WTC11 (cell line): ENCODE results near the gene RBM19. TPM values are rescaled to one million over a fixed set of nuclear protein-coding genes. Genes with fewer than 3 reads are reported as not detected.

Source experiments
- ATAC-seq: fragments of 200-7000 bp; cut with Tn5 transposase; 2 replicates; pipeline ENCODE4 v1.10.0; 2021; ENCODE audit warnings: mild to moderate bottlenecking, moderate library complexity
- CTCF ChIA-PET: fragments of 300-600 bp; sonication (Branson Sonifier 250); formaldehyde crosslinking; loops from one replicate; lab custom pipeline; 2021; ENCODE audit warnings: antibody characterized with exemption; lab: Charles Lee
- POLR2A ChIA-PET: fragments of 350-600 bp; sonication (Branson Sonifier 250); formaldehyde crosslinking; loops from one replicate; lab custom pipeline; 2021; ENCODE audit warnings: antibody characterized with exemption; lab: Charles Lee
- DNase-seq: peaks from one replicate; pipeline ENCODE4 v3.0.0; 2021; ENCODE audit warnings: low spot score
- H3K27ac Mint-ChIP-seq: 2 replicates; pipeline ENCODE4 v1.8.0; 2021; ENCODE audit warnings: mixed read lengths
- H3K27me3 Mint-ChIP-seq: 2 replicates; pipeline ENCODE4 v1.8.0; 2021; ENCODE audit warnings: low read depth, mild to moderate bottlenecking, moderate library complexity, mixed read lengths
- H3K36me3 Mint-ChIP-seq: 2 replicates; pipeline ENCODE4 v1.8.0; 2021; ENCODE audit warnings: mixed read lengths
- H3K4me1 Mint-ChIP-seq: 2 replicates; pipeline ENCODE4 v1.8.0; 2022; ENCODE audit warnings: mixed read lengths
- H3K4me3 Mint-ChIP-seq: 2 replicates; pipeline ENCODE4 v1.8.0; 2021; ENCODE audit warnings: mild to moderate bottlenecking, moderate library complexity, mixed read lengths
- H3K9me3 Mint-ChIP-seq: 2 replicates; pipeline ENCODE4 v1.8.0; 2021; ENCODE audit warnings: mixed read lengths
- CBFB ChIP-seq: sonication (generic); formaldehyde crosslinking; IDR thresholded peaks from 2 replicates; pipeline ENCODE4 v1.8.1; 2022; ENCODE audit warnings: mild to moderate bottlenecking, low read depth, missing genetic modification reagents
- ETV6 ChIP-seq: sonication (generic); formaldehyde crosslinking; IDR thresholded peaks from 2 replicates; pipeline ENCODE4 v1.8.1; 2022; ENCODE audit warnings: mild to moderate bottlenecking, missing genetic modification reagents
- IRF2 ChIP-seq: sonication (generic); formaldehyde crosslinking; IDR thresholded peaks from 2 replicates; pipeline ENCODE4 v1.8.0; 2022; ENCODE audit warnings: low read depth, missing genetic modification reagents, borderline replicate concordance
- MXD4 ChIP-seq: fragments of 250-450 bp; sonication (Bioruptor Pico); IDR thresholded peaks from 2 replicates; pipeline ENCODE4 v1.8.0; 2021; ENCODE audit warnings: mild to moderate bottlenecking, moderate library complexity, borderline replicate concordance
- NFATC4 ChIP-seq: fragments of 250-450 bp; sonication (Bioruptor Pico); IDR thresholded peaks from 2 replicates; pipeline ENCODE4 v1.9.0; 2021; ENCODE audit warnings: mild to moderate bottlenecking
- RELA ChIP-seq: sonication (generic); formaldehyde crosslinking; IDR thresholded peaks from 2 replicates; pipeline ENCODE4 v1.8.1; 2022; ENCODE audit warnings: missing genetic modification reagents, mild to moderate bottlenecking, borderline replicate concordance
- RORB ChIP-seq: fragments of 250-450 bp; sonication (Bioruptor Pico); IDR thresholded peaks from 2 replicates; pipeline ENCODE4 v1.9.0; 2021; ENCODE audit warnings: mild to moderate bottlenecking
- SMAD3 ChIP-seq: sonication (generic); formaldehyde crosslinking; IDR thresholded peaks from 2 replicates; pipeline ENCODE4 v1.8.0; 2022; ENCODE audit warnings: missing genetic modification reagents, mild to moderate bottlenecking, borderline replicate concordance
- TCF7 ChIP-seq: sonication (generic); formaldehyde crosslinking; IDR thresholded peaks from 2 replicates; pipeline ENCODE4 v1.8.0; 2022; ENCODE audit warnings: mild to moderate bottlenecking, low read depth, missing genetic modification reagents, moderate library complexity
- ZBTB21 ChIP-seq: sonication (generic); formaldehyde crosslinking; IDR thresholded peaks from 2 replicates; pipeline ENCODE4 v1.8.1; 2023; ENCODE audit warnings: mild to moderate bottlenecking, missing genetic modification reagents, borderline replicate concordance
- ZNF317 ChIP-seq: sonication (generic); formaldehyde crosslinking; IDR thresholded peaks from 2 replicates; pipeline ENCODE4 v1.8.1; 2023; ENCODE audit warnings: low read depth, mild to moderate bottlenecking, moderate library complexity, missing genetic modification reagents, borderline replicate concordance
- ZNF423 ChIP-seq: fragments of 250-450 bp; sonication (Bioruptor Pico); IDR thresholded peaks from 2 replicates; pipeline ENCODE4 v2.1.2; 2022; ENCODE audit warnings: mild to moderate bottlenecking, moderate library complexity
- total RNA-seq: library from RNA; stranded (reverse); gene quantifications from 3 replicates; pipeline ENCODE4 v1.2.3, GENCODE V29; 2021
- TF ChIP-seq, protein P1 (sequence below): fragments of 250-450 bp; sonication (Bioruptor Pico); IDR thresholded peaks from 2 replicates; pipeline ENCODE4 v1.8.0; 2021; ENCODE audit warnings: mild to moderate bottlenecking
- TF ChIP-seq, protein P2 (sequence below): fragments of 250-450 bp; sonication (Bioruptor Pico); IDR thresholded peaks from 2 replicates; pipeline ENCODE4 v1.9.0; 2021; ENCODE audit warnings: mild to moderate bottlenecking
- TF ChIP-seq, protein P3 (sequence below): sonication (generic); formaldehyde crosslinking; IDR thresholded peaks from 2 replicates; pipeline ENCODE4 v1.8.1; 2022; ENCODE audit warnings: mild to moderate bottlenecking, moderate library complexity, missing genetic modification reagents
- TF ChIP-seq, protein P4 (sequence below): sonication (generic); formaldehyde crosslinking; IDR thresholded peaks from 2 replicates; pipeline ENCODE4 v1.8.0; 2023; ENCODE audit warnings: mild to moderate bottlenecking, missing genetic modification reagents
- TF ChIP-seq, protein P5 (sequence below): sonication (generic); formaldehyde crosslinking; IDR thresholded peaks from 2 replicates; pipeline ENCODE4 v1.8.0; 2023; ENCODE audit warnings: missing genetic modification reagents, mild to moderate bottlenecking, borderline replicate concordance
- TF ChIP-seq, protein P6 (sequence below): fragments of 250-450 bp; sonication (Bioruptor Pico); IDR thresholded peaks from 2 replicates; pipeline ENCODE4 v1.9.0; 2021; ENCODE audit warnings: mild to moderate bottlenecking, borderline replicate concordance
- TF ChIP-seq, protein P7 (sequence below): sonication (generic); formaldehyde crosslinking; conservative IDR thresholded peaks from 2 replicates; pipeline ENCODE4 v1.8.1; 2022; ENCODE audit warnings: mild to moderate bottlenecking, missing genetic modification reagents

The RBM19 gene
- total RNA-seq, 1 experiment from 2014 or later = 60.1 TPM

DNA sequence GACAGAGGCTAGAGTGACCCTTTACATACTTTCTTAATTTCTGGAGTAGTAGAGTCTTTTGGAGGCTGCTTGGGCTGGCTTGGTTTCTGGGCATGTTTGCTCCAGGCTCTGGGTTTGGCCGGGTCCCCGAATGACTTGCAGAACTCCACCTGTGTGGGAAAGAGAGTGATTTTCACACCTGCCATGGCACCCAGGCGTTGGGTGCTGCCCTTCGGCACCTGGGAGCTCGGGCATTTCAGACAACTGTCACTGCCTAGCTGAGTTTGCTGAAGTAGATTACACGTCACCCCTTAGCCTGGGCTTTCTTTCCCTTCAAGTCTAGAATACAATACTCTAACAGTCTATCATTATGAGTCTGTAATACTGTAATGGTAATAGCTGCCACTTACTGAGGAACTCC lies 6.1 kb downstream of the RBM19 start:
- POLR2A ChIA-PET = no interaction called here
- ATAC-seq (no peak), DNase-seq (no peak)
- H3K27me3 Mint-ChIP-seq = no peaks in the 10 kb centered on the region
- H3K36me3 Mint-ChIP-seq = peaks cover 46% of the 10 kb centered on the region
- H3K9me3 Mint-ChIP-seq = no peaks in the 10 kb centered on the region
- CTCF ChIA-PET = no interaction called here
- peaks cover 8% of the 10 kb centered on the region for H3K4me1 Mint-ChIP-seq
- H3K27ac Mint-ChIP-seq = no peak overlapping the region
- no peak overlapping the region for H3K4me3 Mint-ChIP-seq
- no peak for TF ChIP-seq RELA (CRISPR knock-in tag)
- TF ChIP-seq ETV6 (CRISPR knock-in tag) = no peak
- TF ChIP-seq, protein P1, sequence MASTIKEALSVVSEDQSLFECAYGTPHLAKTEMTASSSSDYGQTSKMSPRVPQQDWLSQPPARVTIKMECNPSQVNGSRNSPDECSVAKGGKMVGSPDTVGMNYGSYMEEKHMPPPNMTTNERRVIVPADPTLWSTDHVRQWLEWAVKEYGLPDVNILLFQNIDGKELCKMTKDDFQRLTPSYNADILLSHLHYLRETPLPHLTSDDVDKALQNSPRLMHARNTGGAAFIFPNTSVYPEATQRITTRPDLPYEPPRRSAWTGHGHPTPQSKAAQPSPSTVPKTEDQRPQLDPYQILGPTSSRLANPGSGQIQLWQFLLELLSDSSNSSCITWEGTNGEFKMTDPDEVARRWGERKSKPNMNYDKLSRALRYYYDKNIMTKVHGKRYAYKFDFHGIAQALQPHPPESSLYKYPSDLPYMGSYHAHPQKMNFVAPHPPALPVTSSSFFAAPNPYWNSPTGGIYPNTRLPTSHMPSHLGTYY (CRISPR knock-in tag) = no peak
- TF ChIP-seq NFATC4 (CRISPR knock-in tag) = no peak
- no peak for TF ChIP-seq ZBTB21 (CRISPR knock-in tag)
- TF ChIP-seq, protein P2, sequence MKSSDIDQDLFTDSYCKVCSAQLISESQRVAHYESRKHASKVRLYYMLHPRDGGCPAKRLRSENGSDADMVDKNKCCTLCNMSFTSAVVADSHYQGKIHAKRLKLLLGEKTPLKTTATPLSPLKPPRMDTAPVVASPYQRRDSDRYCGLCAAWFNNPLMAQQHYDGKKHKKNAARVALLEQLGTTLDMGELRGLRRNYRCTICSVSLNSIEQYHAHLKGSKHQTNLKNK (CRISPR knock-in tag) = no peak
- TF ChIP-seq, protein P3, sequence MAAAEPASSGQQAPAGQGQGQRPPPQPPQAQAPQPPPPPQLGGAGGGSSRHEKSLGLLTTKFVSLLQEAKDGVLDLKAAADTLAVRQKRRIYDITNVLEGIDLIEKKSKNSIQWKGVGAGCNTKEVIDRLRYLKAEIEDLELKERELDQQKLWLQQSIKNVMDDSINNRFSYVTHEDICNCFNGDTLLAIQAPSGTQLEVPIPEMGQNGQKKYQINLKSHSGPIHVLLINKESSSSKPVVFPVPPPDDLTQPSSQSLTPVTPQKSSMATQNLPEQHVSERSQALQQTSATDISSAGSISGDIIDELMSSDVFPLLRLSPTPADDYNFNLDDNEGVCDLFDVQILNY (CRISPR knock-in tag) = no peak
- TF ChIP-seq, protein P4, sequence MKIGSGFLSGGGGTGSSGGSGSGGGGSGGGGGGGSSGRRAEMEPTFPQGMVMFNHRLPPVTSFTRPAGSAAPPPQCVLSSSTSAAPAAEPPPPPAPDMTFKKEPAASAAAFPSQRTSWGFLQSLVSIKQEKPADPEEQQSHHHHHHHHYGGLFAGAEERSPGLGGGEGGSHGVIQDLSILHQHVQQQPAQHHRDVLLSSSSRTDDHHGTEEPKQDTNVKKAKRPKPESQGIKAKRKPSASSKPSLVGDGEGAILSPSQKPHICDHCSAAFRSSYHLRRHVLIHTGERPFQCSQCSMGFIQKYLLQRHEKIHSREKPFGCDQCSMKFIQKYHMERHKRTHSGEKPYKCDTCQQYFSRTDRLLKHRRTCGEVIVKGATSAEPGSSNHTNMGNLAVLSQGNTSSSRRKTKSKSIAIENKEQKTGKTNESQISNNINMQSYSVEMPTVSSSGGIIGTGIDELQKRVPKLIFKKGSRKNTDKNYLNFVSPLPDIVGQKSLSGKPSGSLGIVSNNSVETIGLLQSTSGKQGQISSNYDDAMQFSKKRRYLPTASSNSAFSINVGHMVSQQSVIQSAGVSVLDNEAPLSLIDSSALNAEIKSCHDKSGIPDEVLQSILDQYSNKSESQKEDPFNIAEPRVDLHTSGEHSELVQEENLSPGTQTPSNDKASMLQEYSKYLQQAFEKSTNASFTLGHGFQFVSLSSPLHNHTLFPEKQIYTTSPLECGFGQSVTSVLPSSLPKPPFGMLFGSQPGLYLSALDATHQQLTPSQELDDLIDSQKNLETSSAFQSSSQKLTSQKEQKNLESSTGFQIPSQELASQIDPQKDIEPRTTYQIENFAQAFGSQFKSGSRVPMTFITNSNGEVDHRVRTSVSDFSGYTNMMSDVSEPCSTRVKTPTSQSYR (CRISPR knock-in tag) = no peak
- TF ChIP-seq, protein P5, sequence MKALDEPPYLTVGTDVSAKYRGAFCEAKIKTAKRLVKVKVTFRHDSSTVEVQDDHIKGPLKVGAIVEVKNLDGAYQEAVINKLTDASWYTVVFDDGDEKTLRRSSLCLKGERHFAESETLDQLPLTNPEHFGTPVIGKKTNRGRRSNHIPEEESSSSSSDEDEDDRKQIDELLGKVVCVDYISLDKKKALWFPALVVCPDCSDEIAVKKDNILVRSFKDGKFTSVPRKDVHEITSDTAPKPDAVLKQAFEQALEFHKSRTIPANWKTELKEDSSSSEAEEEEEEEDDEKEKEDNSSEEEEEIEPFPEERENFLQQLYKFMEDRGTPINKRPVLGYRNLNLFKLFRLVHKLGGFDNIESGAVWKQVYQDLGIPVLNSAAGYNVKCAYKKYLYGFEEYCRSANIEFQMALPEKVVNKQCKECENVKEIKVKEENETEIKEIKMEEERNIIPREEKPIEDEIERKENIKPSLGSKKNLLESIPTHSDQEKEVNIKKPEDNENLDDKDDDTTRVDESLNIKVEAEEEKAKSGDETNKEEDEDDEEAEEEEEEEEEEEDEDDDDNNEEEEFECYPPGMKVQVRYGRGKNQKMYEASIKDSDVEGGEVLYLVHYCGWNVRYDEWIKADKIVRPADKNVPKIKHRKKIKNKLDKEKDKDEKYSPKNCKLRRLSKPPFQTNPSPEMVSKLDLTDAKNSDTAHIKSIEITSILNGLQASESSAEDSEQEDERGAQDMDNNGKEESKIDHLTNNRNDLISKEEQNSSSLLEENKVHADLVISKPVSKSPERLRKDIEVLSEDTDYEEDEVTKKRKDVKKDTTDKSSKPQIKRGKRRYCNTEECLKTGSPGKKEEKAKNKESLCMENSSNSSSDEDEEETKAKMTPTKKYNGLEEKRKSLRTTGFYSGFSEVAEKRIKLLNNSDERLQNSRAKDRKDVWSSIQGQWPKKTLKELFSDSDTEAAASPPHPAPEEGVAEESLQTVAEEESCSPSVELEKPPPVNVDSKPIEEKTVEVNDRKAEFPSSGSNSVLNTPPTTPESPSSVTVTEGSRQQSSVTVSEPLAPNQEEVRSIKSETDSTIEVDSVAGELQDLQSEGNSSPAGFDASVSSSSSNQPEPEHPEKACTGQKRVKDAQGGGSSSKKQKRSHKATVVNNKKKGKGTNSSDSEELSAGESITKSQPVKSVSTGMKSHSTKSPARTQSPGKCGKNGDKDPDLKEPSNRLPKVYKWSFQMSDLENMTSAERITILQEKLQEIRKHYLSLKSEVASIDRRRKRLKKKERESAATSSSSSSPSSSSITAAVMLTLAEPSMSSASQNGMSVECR (CRISPR knock-in tag) = no peak
- TF ChIP-seq RORB (CRISPR knock-in tag) = no peak
- no peak for TF ChIP-seq ZNF423 (CRISPR knock-in tag)
- no peak for TF ChIP-seq SMAD3 (CRISPR knock-in tag)
- TF ChIP-seq IRF2 = no peak
- no peak for TF ChIP-seq TCF7 (CRISPR knock-in tag)
- no peak for TF ChIP-seq ZNF317
- no peak for TF ChIP-seq CBFB (CRISPR knock-in tag)
- TF ChIP-seq, protein P6, sequence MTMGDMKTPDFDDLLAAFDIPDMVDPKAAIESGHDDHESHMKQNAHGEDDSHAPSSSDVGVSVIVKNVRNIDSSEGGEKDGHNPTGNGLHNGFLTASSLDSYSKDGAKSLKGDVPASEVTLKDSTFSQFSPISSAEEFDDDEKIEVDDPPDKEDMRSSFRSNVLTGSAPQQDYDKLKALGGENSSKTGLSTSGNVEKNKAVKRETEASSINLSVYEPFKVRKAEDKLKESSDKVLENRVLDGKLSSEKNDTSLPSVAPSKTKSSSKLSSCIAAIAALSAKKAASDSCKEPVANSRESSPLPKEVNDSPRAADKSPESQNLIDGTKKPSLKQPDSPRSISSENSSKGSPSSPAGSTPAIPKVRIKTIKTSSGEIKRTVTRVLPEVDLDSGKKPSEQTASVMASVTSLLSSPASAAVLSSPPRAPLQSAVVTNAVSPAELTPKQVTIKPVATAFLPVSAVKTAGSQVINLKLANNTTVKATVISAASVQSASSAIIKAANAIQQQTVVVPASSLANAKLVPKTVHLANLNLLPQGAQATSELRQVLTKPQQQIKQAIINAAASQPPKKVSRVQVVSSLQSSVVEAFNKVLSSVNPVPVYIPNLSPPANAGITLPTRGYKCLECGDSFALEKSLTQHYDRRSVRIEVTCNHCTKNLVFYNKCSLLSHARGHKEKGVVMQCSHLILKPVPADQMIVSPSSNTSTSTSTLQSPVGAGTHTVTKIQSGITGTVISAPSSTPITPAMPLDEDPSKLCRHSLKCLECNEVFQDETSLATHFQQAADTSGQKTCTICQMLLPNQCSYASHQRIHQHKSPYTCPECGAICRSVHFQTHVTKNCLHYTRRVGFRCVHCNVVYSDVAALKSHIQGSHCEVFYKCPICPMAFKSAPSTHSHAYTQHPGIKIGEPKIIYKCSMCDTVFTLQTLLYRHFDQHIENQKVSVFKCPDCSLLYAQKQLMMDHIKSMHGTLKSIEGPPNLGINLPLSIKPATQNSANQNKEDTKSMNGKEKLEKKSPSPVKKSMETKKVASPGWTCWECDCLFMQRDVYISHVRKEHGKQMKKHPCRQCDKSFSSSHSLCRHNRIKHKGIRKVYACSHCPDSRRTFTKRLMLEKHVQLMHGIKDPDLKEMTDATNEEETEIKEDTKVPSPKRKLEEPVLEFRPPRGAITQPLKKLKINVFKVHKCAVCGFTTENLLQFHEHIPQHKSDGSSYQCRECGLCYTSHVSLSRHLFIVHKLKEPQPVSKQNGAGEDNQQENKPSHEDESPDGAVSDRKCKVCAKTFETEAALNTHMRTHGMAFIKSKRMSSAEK = no peak
- no peak for TF ChIP-seq MXD4 (CRISPR knock-in tag)
- TF ChIP-seq, protein P7, sequence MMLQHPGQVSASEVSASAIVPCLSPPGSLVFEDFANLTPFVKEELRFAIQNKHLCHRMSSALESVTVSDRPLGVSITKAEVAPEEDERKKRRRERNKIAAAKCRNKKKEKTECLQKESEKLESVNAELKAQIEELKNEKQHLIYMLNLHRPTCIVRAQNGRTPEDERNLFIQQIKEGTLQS = no peak
